ENCODE results near the gene TMEM117. TPM values are rescaled to one million over a fixed set of nuclear protein-coding genes. Genes with fewer than 3 reads are reported as not detected.
"Not testable (repeated sequence)": the region's sequence is repeated elsewhere in the genome, so short reads cannot be mapped to it uniquely, and the experiment has no call there.

The TMEM117 gene
- polyA plus RNA-seq, 1 donor, result 8.5 TPM

DNA sequence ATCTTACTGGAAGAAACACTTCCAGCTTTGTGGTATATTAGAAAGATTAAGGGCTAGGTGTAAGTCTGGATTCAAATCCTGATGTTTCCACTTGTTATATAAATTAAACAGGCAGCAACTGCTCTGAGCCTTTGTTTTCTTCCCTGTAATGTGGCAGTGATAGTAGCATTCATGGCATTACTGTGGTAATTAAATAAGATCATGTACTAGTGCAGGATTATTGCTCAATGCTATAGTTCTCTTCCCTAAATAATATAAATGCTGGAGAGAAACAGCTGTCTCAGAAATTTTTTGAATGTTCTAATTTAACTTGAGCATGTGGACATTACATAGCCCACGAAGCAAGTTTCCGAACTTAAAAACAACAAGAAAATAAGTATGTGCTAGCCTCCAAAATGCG is 5.4 kb downstream of the TMEM117 start:
- no peak for DNase-seq

DNA sequence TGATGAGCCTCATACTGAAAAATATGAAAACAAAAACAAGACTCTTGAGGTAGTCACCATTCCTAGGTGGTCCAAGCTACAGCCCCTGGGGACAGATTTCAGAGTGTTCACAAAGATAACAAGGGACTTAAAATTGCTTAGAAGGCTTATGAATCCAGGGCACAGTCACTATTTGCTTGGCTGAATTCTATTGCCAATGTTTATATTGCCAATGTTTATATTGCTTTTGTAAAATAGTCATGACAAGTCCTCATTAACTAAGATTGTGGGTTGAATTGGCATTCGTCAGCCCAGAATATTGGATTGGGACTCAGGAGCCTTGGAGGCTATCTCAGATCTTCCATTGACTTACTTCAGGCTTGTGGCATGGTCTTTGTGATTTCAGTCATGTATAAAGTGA is 6.4 kb downstream of the TMEM117 start:
- no peak for DNase-seq

DNA sequence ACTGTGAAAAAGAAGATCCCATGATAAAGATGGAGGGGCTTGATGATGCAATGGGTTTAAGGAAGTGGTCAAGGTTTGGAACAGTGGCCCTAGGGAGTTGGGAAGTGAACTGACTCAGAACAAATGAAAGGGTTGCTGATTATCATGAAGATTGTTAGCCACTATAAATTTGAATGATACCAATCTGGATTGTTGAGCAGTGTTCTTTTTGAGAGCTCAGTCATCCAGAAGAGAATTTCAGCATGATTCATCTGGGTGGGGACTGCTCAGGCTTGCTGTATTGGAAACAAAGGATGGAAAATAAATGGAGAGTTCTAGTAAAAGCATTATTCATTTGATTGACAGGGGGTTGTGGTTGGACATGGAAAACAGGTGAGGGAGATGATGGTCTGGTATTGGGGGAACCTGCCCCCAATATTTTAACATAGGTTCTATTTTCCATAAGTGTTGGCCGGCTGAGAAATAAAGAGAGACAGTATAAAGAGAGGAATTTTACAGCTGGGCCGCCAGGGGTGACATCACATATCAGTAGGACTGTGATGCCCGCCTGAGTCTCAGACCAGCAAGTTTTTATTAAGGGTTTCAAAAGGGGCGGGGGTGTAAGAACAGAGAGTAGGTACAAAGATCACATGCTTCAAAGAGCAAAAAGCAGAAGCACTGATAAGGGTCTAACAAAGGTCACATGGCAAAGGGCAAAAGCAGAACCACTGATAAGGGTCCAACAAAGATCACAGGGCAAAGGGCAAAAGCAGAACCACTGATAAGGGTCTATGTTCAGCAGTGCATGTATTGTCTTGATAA is 11.7 kb downstream of the TMEM117 start:
- not testable (repeated sequence) for DNase-seq

DNA sequence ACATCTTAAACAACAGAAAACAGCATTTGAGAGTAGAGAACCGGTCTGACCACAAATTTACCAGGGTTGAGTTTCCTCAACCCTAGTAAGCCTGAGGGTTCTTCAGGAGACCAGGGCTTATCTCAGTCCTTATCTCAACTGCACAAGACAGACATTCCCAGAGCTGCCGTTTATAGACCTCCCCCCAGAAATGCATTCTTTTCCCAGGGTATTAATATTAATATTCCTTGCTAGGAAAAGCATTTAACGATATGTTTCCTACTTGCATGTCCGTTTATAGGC is 12.3 kb downstream of the TMEM117 start:
- DNase-seq, result no peak

DNA sequence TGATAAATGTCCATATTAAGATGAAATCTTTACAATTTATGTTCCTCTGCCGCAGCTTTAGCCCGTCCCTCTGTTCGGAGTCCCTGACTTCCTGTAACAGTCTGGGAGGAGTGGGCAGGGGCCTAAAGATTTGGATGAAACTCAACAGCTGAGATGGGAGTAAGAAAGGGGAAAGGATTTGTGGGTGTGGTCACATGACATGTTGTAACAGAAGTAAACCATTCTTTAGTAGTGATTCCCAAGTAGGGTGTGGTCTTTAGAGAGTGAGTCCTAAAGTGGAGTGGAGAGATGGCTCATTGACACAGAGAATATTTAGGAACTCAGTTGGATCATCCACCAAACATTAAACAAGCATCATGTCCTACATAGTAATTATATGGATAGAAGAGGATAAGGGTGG is 12.9 kb downstream of the TMEM117 start:
- no peak for DNase-seq

DNA sequence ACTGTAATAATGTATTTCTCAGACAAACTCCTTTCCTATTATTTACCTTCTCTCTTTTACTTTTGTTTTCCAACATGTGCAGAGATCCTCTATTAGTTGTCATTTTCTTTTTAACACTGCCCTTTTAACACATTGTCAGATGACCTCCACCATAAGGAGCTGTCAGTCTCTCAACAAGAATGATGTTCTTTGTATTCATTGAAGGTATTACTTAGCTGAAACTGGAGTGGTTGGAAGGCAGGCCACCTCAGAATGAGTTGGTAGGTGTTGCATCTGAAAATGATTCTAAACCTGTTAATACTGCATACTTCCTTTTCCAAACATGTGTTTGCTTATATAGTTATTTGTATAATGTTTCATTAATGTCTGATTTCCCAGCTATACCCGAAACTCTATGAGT is 16.9 kb downstream of the TMEM117 start:
- no peak for DNase-seq

DNA sequence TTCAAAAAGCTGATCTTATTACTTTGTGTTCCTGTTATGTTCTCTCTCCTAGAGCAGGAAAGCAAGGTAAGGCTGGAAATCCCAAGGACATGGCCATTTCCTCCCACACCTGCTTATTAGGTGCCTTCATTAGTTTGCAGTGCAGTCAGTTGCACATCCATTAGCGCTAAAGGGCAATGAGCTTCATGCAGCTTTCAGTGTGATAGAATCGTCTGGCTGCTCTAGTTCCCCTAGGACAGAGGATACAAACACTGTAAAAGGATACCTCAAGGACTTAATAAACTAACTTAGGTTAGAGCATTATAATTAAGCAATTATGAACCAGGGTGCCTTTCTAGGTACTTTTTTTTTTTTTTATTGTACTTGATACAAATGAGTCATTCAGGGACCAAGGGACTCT is 21.1 kb downstream of the TMEM117 start:
- no peak for DNase-seq

DNA sequence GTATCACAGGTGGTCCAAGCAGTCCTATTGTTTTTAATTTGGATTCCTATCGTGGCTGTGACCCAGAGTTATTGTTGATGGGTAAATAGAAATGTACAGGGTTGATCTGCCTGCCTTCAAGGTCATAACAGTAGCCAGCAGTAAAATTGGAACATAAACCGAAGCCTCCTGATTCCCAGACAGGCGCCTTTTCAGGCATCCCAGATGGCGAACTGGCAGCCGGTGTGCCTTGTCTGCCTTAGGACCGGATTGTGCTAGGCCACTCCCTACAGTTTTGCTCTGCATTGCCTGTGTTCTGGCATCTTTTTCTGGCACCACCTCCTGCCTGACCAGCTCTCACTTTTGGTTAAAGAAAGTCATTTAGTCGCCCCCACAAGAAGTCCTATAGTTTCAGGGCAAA is 22.2 kb downstream of the TMEM117 start:
- no peak for DNase-seq

DNA sequence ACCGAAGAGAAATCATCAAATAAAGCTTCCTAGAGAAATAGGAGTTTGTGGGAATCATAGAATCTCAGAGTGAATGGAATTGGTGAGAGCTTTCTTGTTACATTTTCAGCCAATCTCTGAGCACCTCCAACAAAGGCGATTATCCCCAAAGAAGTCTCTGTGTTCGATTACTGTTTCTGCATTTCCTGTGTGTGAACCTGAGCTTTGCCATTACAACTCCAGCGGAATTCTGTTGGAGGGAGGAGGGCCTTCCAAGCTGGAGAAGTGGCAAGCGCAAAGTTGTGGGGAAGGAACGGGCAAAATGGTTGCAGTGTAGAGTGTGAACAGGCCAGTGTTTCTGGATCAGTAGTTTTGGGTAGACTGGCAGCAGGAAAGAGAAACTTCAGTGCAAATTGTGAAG is 23.1 kb downstream of the TMEM117 start:
- no peak for DNase-seq

DNA sequence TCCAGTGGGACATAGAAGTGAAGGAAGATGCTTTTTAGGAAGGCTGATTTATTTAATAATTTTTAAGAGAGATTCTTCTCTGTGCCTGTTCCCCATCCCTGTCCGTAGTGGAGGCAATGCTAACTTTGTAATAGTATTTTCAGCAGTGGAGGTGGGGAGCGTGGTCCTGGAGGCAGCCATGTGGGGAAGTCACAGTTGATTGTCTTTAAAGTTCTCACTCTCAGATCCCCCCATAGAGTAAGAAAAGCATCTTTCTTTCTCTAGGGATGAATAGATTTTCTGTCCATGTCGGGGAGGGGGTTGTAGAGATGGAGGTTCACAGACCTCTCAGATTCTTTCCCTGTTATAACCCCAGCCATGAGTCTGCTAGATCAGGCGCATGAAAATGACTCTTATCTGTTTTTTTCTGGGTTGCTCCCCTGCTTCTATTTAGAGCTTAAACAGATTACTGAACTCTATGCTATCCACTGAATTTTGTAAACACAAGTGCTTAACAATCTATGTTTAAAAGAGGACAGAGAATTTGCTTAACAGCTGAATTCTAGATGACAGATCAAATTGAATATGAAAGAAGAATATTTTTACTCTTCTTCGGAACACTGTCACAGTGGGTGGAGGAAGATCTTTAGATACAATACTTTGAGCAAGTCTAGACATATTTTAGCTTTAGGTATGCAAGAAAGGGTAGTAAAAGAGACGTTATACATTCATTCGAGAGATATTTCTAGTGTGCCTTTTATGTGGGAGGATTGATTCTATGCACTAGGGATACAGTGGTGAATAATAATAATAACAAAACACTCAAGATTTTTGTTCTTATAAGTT is 25.3 kb downstream of the TMEM117 start:
- no peak for DNase-seq

DNA sequence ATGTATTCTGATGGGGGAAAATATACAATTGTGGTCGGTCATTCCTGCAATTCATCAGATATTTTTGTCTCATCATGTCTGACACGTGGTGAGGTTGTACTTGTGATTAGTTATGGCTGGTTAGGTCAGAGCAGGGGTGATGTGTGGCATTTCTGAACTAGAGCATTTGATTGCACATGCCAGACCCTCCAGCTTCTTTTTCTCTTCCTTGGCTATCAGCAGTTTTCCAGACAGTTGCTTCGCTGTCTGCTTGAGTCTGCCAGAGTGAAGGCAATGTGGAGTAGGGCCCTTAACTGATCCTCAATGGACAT is 25.9 kb downstream of the TMEM117 start:
- no peak for DNase-seq

DNA sequence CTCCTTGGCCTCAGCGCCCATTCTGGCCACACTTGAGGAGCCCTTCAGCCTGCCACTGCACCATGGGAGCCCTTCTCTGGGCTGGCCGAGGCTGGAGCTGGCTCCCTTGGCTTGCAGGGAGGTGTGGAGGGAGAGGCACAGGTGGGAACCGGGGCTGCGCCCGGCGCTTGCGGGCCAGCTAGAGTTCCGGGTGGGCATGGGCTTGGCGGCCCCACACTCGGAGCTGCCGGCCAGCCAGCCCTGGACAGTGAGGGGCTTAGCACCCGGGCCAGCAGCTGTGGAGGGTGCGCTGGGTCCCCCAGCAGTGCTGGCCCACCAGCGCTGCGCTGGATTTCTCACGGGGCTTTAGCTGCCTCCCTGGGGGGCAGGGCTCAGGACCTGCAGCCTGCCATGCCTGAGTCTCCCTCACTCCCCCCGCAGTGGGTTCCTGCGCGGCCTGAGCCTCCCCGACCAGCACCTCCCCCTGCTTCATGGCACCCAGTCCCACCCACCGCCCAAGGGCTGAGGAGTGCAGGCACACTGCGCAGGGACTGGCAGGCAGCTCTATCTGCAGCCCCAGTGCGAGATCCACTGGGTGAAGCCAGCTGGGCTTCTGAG is 28.0 kb downstream of the TMEM117 start:
- DNase-seq, result no peak

DNA sequence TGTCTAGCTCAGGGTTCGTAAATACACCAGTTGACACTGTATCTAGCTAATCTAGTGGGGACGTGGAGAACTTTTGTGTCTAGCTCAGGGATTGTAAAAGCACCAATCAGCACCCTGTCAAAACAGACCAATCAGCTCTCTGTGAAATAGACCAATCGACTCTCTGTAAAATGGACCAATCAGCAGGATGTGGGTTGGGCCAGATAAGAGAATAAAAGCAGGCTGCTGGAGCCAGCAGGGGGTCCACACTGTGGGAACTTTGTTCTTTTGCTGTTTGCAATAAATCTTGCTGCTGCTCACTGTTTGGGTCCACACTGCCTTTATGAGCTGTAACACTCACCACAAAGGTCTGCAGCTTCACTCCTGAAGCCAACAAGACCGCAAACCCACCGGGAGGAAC is 28.7 kb downstream of the TMEM117 start:
- DNase-seq, result not testable (repeated sequence)

DNA sequence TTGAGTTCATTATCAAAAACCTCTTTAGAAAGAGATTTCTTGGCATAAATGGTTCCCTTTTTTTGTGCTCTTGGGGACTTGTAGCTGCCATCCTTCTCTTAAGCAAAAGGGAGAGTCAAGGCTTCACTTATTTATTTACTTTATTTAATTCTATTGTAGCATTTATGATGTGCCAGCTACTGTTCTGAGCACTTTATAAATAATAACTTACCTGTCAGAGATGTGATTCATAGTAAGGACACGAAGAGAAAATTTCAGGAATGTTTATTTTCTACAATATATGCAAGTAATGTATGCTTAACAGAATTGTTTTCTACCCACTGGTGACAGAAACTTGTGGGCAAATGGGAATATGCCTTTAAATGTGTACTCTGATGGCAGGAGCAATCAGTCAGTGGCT is 33.3 kb downstream of the TMEM117 start:
- no peak for DNase-seq

DNA sequence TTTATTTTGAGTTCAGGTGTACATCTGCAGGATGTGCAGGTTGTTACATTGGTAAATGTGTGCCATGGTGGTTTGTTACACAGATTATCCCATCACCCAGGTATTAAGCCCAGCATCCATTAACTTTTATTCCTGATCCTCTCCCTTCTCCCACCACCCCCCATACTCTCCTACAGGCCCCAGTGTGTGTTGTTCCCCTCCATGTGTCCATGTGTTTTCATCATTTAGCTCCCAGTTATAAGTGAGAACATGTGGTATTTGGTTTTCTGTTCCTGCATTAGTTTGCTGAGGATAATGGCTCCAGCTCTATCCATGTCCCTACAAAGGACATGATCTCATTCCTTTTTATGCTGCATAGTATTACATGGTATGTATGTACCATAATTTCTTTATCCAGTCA is 33.9 kb downstream of the TMEM117 start:
- not testable (repeated sequence) for DNase-seq

DNA sequence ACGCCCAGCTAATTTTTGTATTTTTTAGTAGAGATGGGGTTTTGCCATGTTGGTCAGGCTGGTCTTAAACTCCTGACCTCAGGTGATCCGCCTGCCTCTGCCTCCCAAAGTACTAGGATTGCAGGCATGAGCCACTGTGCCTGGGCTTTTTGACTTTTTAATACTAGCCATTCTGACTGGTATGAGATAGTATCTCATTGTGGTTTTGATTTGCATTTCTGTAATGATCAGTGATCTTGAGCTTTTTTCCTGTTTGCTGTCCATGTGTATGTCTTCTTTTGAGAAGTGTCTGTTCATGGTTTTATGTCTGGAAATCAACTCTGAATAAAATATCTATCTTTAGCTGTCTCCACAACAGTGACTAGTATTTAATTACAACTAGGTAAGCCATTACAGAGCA is 35.4 kb downstream of the TMEM117 start:
- not testable (repeated sequence) for DNase-seq

DNA sequence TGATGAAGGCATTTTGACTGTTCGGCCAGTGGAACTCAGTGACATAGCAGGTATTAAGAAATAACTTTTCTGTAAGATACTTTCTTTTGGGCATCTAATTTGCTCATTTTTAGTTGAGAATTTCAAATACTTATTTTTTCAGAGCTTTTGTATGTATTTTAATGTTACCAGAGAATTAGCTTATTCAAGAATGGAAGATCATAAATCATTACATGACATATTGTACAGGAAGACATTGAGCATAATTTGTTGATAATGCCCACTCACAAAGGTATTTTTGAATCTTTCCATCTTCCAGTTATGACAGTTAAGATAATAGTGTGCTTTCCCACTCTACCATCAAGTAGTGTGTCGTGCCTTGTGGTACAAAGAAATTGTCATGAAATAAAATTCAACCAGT is 36.5 kb downstream of the TMEM117 start:
- DNase-seq, result no peak

DNA sequence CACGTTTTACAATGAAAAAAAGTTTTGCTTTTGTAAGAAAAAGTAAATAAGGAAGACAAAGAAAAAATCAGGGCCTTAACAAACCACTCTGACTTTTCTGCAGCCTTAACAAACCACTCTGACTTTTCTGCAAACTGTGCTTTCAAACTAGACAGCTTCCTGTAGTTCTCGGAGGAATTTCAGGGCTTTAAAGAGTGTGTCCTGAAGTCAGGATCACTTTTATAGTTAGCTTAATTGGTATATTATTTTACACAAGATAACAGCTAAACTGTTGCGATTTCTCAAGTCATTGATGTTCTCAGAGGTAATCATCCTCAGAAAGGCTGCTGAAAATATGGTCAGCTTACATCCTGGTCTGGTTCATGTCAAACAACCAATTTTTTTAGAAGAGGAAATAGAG is 42.2 kb downstream of the TMEM117 start:
- DNase-seq, result no peak

DNA sequence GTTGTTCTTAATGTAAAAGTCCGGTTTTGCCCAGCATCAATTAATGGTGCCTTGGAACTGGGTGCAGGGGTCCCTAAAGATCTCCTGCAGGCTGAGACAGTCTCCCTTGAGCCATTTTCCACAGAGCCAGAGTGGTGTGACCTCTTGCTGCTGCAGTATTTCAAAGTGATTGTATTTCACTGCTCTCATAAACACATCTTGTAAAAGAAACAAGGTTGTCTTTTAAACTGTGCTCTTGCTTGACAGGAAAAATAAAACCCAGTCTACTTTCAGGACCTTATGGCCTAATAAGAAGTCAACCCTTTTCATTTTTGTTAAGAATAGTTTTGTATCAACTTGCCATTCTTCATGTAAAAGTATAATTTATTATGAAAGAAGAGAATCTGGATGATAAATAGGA is 44.7 kb downstream of the TMEM117 start:
- no peak for DNase-seq

DNA sequence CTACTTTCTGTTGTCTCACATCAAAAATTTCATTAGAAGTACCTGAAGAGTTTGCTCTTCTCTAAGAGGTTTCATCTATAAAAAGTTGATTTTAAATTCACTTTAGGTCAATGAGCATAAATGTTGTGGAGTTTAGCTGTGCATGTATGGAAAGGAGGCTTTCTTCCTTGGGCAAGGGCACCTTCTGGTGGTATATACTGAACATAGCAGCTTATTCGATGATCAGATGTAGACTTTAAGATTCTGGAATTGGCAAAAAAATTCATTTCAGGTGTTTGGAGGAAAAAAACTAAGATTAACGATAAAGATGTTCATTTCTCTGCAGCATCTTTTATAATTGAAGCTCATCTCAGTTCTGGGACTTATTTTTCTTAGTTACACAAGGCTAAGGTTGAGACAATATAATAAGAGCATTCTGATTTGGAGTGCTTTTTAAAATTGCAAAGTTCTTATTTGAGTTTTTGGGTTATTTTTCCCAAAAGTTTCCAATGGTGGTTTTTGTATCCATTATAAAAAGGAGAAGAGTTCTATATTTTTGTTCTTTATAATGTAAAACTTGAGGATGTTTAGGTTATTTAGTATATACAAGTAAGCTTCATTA is 46.8 kb downstream of the TMEM117 start:
- peak; percentile 43 for DNase-seq

DNA sequence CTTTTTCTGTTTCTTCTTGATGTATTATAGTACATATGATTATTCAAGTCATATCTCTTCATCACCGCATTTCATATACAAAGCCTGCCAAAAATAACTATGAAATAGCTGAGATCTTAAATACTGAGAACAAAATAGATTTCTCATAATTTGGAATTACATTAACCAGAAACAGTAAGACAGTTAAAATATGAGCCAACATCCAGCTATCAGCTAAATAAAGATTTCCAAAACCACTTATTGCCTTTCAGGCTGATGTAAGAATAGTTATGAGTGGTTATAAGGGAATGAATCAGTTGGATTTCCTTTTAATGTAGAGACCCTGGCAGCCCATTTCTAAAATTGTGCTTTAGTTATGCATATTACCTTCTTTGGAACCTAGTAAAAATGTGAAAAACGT is 47.4 kb downstream of the TMEM117 start:
- DNase-seq, result no peak

DNA sequence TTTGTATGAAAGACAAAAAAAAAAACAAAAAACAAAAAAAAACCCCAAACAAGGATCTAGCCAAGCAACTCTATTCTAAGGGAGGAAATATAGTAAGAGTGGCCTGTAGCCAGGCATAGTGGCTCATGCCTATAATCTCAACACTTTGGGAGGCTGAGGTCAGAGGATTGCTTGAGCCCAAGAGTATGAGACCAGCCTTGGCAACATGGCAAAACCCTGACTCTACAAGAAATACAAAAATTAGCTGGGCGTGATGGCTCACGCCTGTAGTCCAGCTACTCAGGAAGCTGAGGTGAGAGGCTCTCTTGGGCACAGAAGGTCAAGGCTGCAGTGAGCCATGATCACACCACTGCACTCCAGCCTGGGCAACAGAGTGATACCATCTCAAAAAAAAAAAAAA is 47.9 kb downstream of the TMEM117 start:
- no peak for DNase-seq

DNA sequence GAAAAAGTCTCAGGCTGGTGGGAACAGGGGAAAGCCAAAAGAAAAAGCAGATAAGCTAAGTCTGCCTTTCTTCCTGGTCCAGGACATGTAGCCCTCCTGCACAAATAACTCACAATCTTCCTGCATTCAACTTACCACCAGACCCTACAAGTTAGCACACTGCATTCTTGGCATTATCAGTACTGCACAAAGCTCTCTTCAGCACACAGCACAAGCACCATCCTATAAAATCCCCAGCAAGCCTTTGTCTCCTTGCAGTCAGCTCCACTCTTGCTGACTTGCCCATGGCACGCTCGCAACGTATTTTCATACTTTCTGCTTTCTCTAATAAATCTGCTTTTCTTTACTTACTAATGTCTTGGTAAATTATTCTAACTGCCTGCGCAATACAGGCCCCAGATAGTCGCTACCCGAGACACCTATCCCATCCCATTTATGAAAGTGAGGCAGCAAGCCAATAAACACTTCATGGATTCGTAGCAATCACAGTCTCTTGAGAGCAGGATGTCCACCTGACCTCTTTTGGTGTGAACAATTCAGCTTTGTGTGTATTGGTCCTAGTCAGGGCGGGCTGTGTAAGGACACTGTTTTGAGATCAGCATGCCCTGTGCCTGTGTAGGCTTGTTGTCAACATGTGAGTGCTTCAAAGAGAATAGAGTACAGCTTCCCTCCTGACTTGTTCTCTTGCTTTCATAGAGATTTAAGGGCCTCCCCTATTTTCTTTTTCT is 49.0 kb downstream of the TMEM117 start:
- DNase-seq, result no peak
